ENCODE results near the gene RGS8.
"Not testable (repeated sequence)": the region's sequence is repeated elsewhere in the genome, so short reads cannot be mapped to it uniquely, and the experiment has no call there.

The RGS8 gene

GRCh38 chr1:182702826-182703524 is 18.6 kb upstream of the RGS8 start:
- no peak for DNase-seq (ENCODE audit: low read depth, low spot score)

GRCh38 chr1:182700351-182700709 is 15.9 kb upstream of the RGS8 start:
- no peak for DNase-seq (ENCODE audit: low read depth, low spot score)

GRCh38 chr1:182699393-182700350 is 15.3 kb upstream of the RGS8 start:
- peak; percentile 78 for DNase-seq (ENCODE audit: low read depth, low spot score)

GRCh38 chr1:182698971-182699370 is 14.6 kb upstream of the RGS8 start:
- DNase-seq (ENCODE audit: low read depth, low spot score): no peak

- not testable (repeated sequence) for DNase-seq (ENCODE audit: low read depth, low spot score)
Observed at GRCh38 chr1:182693139-182693538, 8.8 kb upstream of the RGS8 start.

- no peak for DNase-seq (ENCODE audit: low read depth, low spot score)
Observed at GRCh38 chr1:182690886-182691443, 6.6 kb upstream of the RGS8 start.

- DNase-seq (ENCODE audit: low read depth, low spot score): no peak
Observed at GRCh38 chr1:182688436-182689205, 4.2 kb upstream of the RGS8 start.

GRCh38 chr1:182687361-182687760 is 3.0 kb upstream of the RGS8 start:
- peak; percentile 46 for DNase-seq (ENCODE audit: low read depth, low spot score)

GRCh38 chr1:182686446-182686845 is 2.1 kb upstream of the RGS8 start:
- no peak for DNase-seq (ENCODE audit: low read depth, low spot score)

GRCh38 chr1:182685215-182685614 is 828 bp upstream of the RGS8 start:
- DNase-seq (ENCODE audit: low read depth, low spot score): no peak

- DNase-seq (ENCODE audit: low read depth, low spot score): no peak
Observed at GRCh38 chr1:182682898-182683501, 1.4 kb downstream of the RGS8 start.

GRCh38 chr1:182682406-182682805 is 2.0 kb downstream of the RGS8 start:
- DNase-seq (ENCODE audit: low read depth, low spot score): no peak

- DNase-seq (ENCODE audit: low read depth, low spot score): no peak
Observed at GRCh38 chr1:182681568-182681912, 2.8 kb downstream of the RGS8 start.

GRCh38 chr1:182680901-182681567 is 3.4 kb downstream of the RGS8 start:
- DNase-seq (ENCODE audit: low read depth, low spot score): no peak

- DNase-seq (ENCODE audit: low read depth, low spot score): no peak
Observed at GRCh38 chr1:182680408-182680807, 4.0 kb downstream of the RGS8 start.

- DNase-seq (ENCODE audit: low read depth, low spot score): no peak
Observed at GRCh38 chr1:182679684-182680083, 4.7 kb downstream of the RGS8 start.

GRCh38 chr1:182677397-182678098 is 6.8 kb downstream of the RGS8 start:
- DNase-seq (ENCODE audit: low read depth, low spot score): no peak

- DNase-seq (ENCODE audit: low read depth, low spot score): no peak
Observed at GRCh38 chr1:182676274-182676673, 8.1 kb downstream of the RGS8 start.

GRCh38 chr1:182674346-182675246 is 9.8 kb downstream of the RGS8 start:
- peak; percentile 80 for DNase-seq (ENCODE audit: low read depth, low spot score)

Data from ELF-1 (cell line).